Measurements from ENCODE around the gene CA5A. TPM values are rescaled to one million over a fixed set of nuclear protein-coding genes. Genes with fewer than 3 reads are reported as not detected.

CA5A gene
- total RNA-seq, 1 donor from 2014 or later, result not detected

DNA sequence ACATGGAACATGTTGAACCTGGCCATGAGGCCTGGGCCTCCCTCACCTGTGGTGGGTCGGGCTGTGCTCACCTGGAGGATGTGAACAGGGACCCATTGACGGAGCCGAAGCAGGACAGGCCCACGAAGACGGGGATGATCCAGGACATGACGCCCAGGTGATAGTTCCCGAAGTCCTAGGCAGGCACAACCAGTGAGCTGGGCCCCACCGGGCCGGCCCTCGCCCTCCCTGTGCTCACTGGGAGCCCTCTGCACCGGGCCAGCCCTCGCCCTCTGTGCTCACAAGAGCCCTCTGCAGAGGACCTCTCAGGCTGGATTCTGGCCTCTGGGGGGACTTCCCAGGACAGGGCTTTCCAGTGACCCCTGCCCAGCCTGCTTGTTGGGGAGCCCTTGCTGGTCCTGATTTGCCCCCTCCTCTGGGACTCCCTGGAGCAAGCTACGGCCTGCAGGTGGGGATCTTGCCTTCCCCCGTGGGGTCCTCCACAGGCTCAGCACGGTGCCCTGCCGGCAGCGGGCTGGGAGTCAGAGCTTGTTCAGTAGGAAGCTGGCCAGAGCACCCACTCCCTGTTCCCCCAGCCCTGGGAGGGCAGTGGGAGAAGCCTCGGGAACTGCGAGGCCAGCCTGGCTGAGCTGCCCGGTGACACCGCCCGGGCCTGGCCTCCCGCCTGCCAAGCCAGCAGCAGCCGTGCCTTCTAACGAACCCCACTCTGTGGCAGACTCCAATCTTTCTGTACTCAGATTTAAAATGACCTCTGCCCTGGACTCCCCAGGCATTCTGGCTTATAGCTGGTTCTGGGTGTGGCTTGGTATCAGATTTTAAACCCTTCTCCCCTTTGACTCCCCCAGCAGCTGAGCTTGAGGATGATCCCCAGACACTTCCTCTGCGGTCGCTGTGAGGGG, 97.4 kb downstream of the CA5A start:
- no peak for DNase-seq (ENCODE audit: low spot score)

Other genes starting within 250 kb of the CA5A start
- 39.9 TPM for gene KLHDC4, start 170.5 kb downstream of the CA5A start, total RNA-seq
- 9.4 TPM for gene SLC7A5, start 67.0 kb downstream of the CA5A start, total RNA-seq
- 28.8 TPM for gene BANP, start 14.9 kb upstream of the CA5A start, total RNA-seq

All from mesenteric fat pad (tissue), 1 donor.